ENCODE measurements around the gene ATG2A.

ATG2A gene

GRCh38 chr11:64951529-64951928, 34.5 kb upstream of the ATG2A start:
- no peak for TF ChIP-seq CTCF (IDR thresholded peaks at IDR 0.05; ENCODE audit: low read depth, low read length)
- no peaks in the 10 kb centered on the region for H3K9me3 ChIP-seq (ENCODE audit: severe bottlenecking)
- no peaks in the 10 kb centered on the region for H3K27me3 ChIP-seq (ENCODE audit: insufficient read depth, low read depth, severe bottlenecking)
- no peaks in the 10 kb centered on the region for H3K36me3 ChIP-seq
- no peak overlapping the region for H3K27ac ChIP-seq
- no peak overlapping the region for H3K4me3 ChIP-seq (ENCODE audit: low read depth, low read length)
- DNase-seq = no peak

- Histone ChIP-seq H3K9me3 (ENCODE audit: severe bottlenecking) (no peaks in the 10 kb centered on the region), H3K27ac (no peak overlapping the region), H3K27me3 (ENCODE audit: insufficient read depth, low read depth, severe bottlenecking) (no peaks in the 10 kb centered on the region), H3K36me3 (no peaks in the 10 kb centered on the region), H3K4me3 (ENCODE audit: low read depth, low read length) (no peak overlapping the region)
- TF ChIP-seq CTCF (IDR thresholded peaks at IDR 0.05; ENCODE audit: low read depth, low read length) = peak; percentile 11; the same call in 1 of the 2 replicates
- no peak for DNase-seq
Measured at GRCh38 chr11:64947208-64947814, 30.3 kb upstream of the ATG2A start.

GRCh38 chr11:64936539-64936938, 19.5 kb upstream of the ATG2A start:
- H3K27me3 ChIP-seq (ENCODE audit: insufficient read depth, low read depth, severe bottlenecking) = no peaks in the 10 kb centered on the region
- no peak overlapping the region for H3K27ac ChIP-seq
- no peak for DNase-seq
- no peak overlapping the region for H3K4me3 ChIP-seq (ENCODE audit: low read depth, low read length)
- no peak for TF ChIP-seq CTCF (IDR thresholded peaks at IDR 0.05; ENCODE audit: low read depth, low read length)
- no peaks in the 10 kb centered on the region for H3K9me3 ChIP-seq (ENCODE audit: severe bottlenecking)
- H3K36me3 ChIP-seq = peaks cover 7% of the 10 kb centered on the region

- H3K27ac ChIP-seq = no peak within 1 kb of the TSS
- TF ChIP-seq CTCF (IDR thresholded peaks at IDR 0.05; ENCODE audit: low read depth, low read length) = no peak
- peak; percentile 45 for DNase-seq
- peaks cover 10% of the 10 kb centered on the region for H3K36me3 ChIP-seq
- H3K27me3 ChIP-seq (ENCODE audit: insufficient read depth, low read depth, severe bottlenecking) = no peaks in the 10 kb centered on the region
- H3K4me3 ChIP-seq (ENCODE audit: low read depth, low read length) = no peak within 1 kb of the TSS
- no peaks in the 10 kb centered on the region for H3K9me3 ChIP-seq (ENCODE audit: severe bottlenecking)
Measured at GRCh38 chr11:64935359-64936081, 18.5 kb upstream of the ATG2A start, which contains the start of gene GPHA2. TSS of gene GPHA2 (minus strand) at chr11:64935893. CDS start at chr11:64935460, 433 bp downstream.

- Histone ChIP-seq H3K27ac (no peak overlapping the region), H3K27me3 (ENCODE audit: insufficient read depth, low read depth, severe bottlenecking) (no peaks in the 10 kb centered on the region), H3K4me3 (ENCODE audit: low read depth, low read length) (no peak overlapping the region), H3K9me3 (ENCODE audit: severe bottlenecking) (no peaks in the 10 kb centered on the region), H3K36me3 (peaks cover 13% of the 10 kb centered on the region)
- peak; percentile 7 for DNase-seq
- TF ChIP-seq CTCF (IDR thresholded peaks at IDR 0.05; ENCODE audit: low read depth, low read length) = no peak
Measured at GRCh38 chr11:64934682-64935358, 17.8 kb upstream of the ATG2A start.
